WTC11 (cell line): ENCODE data around the gene GHRL. TPM values are rescaled to one million over a fixed set of nuclear protein-coding genes. Genes with fewer than 3 reads are reported as not detected.

ENCODE experiments used
- ATAC-seq: fragments of 200-7000 bp; cut with Tn5 transposase; 2 replicates; pipeline ENCODE4 v1.10.0; 2021; ENCODE audit warnings: mild to moderate bottlenecking, moderate library complexity
- CTCF ChIA-PET: fragments of 300-600 bp; sonication (Branson Sonifier 250); formaldehyde crosslinking; loops from one replicate; lab custom pipeline; 2021; ENCODE audit warnings: antibody characterized with exemption; lab: Charles Lee
- POLR2A ChIA-PET: fragments of 350-600 bp; sonication (Branson Sonifier 250); formaldehyde crosslinking; loops from one replicate; lab custom pipeline; 2021; ENCODE audit warnings: antibody characterized with exemption; lab: Charles Lee
- DNase-seq: peaks from one replicate; pipeline ENCODE4 v3.0.0; 2021; ENCODE audit warnings: low spot score
- H3K27ac Mint-ChIP-seq: 2 replicates; pipeline ENCODE4 v1.8.0; 2021; ENCODE audit warnings: mixed read lengths
- H3K27me3 Mint-ChIP-seq: 2 replicates; pipeline ENCODE4 v1.8.0; 2021; ENCODE audit warnings: low read depth, mild to moderate bottlenecking, moderate library complexity, mixed read lengths
- H3K36me3 Mint-ChIP-seq: 2 replicates; pipeline ENCODE4 v1.8.0; 2021; ENCODE audit warnings: mixed read lengths
- H3K4me1 Mint-ChIP-seq: 2 replicates; pipeline ENCODE4 v1.8.0; 2022; ENCODE audit warnings: mixed read lengths
- H3K4me3 Mint-ChIP-seq: 2 replicates; pipeline ENCODE4 v1.8.0; 2021; ENCODE audit warnings: mild to moderate bottlenecking, moderate library complexity, mixed read lengths
- H3K9me3 Mint-ChIP-seq: 2 replicates; pipeline ENCODE4 v1.8.0; 2021; ENCODE audit warnings: mixed read lengths
- CREB1 ChIP-seq: sonication (generic); formaldehyde crosslinking; IDR thresholded peaks from 2 replicates; pipeline ENCODE4 v1.8.0; 2023; ENCODE audit warnings: mild to moderate bottlenecking, missing genetic modification reagents
- ETV6 ChIP-seq: sonication (generic); formaldehyde crosslinking; IDR thresholded peaks from 2 replicates; pipeline ENCODE4 v1.8.1; 2022; ENCODE audit warnings: mild to moderate bottlenecking, missing genetic modification reagents
- GABPB1 ChIP-seq: sonication (generic); formaldehyde crosslinking; IDR thresholded peaks from 2 replicates; pipeline ENCODE4 v1.8.1; 2023; ENCODE audit warnings: mild to moderate bottlenecking, missing genetic modification reagents
- HMGA2 ChIP-seq: fragments of 250-450 bp; sonication (Bioruptor Pico); IDR thresholded peaks from 2 replicates; pipeline ENCODE4 v1.4.0; 2021; ENCODE audit warnings: mild to moderate bottlenecking, moderate library complexity
- IRF2 ChIP-seq: sonication (generic); formaldehyde crosslinking; IDR thresholded peaks from 2 replicates; pipeline ENCODE4 v1.8.0; 2022; ENCODE audit warnings: low read depth, missing genetic modification reagents, borderline replicate concordance
- NR1H2 ChIP-seq: sonication (generic); formaldehyde crosslinking; IDR thresholded peaks from 2 replicates; pipeline ENCODE4 v1.9.0; 2021; ENCODE audit warnings: mild to moderate bottlenecking, moderate library complexity, missing genetic modification reagents
- OVOL2 ChIP-seq: fragments of 250-450 bp; sonication (Bioruptor Pico); IDR thresholded peaks from 2 replicates; pipeline ENCODE4 v1.9.0; 2021; ENCODE audit warnings: mild to moderate bottlenecking, borderline replicate concordance
- PRRX2 ChIP-seq: fragments of 250-450 bp; sonication (Bioruptor Pico); IDR thresholded peaks from 2 replicates; pipeline ENCODE4 v1.8.0; 2021; ENCODE audit warnings: mild to moderate bottlenecking
- TP53 ChIP-seq: sonication (generic); formaldehyde crosslinking; IDR thresholded peaks from 2 replicates; pipeline ENCODE4 v1.8.1; 2023; ENCODE audit warnings: mild to moderate bottlenecking, missing genetic modification reagents
- ZBTB21 ChIP-seq: sonication (generic); formaldehyde crosslinking; IDR thresholded peaks from 2 replicates; pipeline ENCODE4 v1.8.1; 2023; ENCODE audit warnings: mild to moderate bottlenecking, missing genetic modification reagents, borderline replicate concordance
- ZNF219 ChIP-seq: sonication (generic); formaldehyde crosslinking; IDR thresholded peaks from 2 replicates; pipeline ENCODE4 v1.8.0; 2023; ENCODE audit warnings: missing genetic modification reagents, mild to moderate bottlenecking, borderline replicate concordance
- ZNF232 ChIP-seq: sonication (generic); formaldehyde crosslinking; IDR thresholded peaks from 2 replicates; pipeline ENCODE4 v1.8.0; 2022; ENCODE audit warnings: mild to moderate bottlenecking, missing genetic modification reagents
- ZNF416 ChIP-seq: fragments of 250-450 bp; sonication (Bioruptor Pico); IDR thresholded peaks from 2 replicates; pipeline ENCODE4 v1.9.0; 2021; ENCODE audit warnings: mild to moderate bottlenecking, inconsistent platforms
- total RNA-seq: library from RNA; stranded (reverse); gene quantifications from 3 replicates; pipeline ENCODE4 v1.2.3, GENCODE V29; 2021
- TF ChIP-seq, protein P1 (sequence below): sonication (generic); formaldehyde crosslinking; IDR thresholded peaks from 2 replicates; pipeline ENCODE4 v1.8.1; 2023; ENCODE audit warnings: mild to moderate bottlenecking, missing genetic modification reagents, moderate library complexity
- TF ChIP-seq, protein P2 (sequence below): sonication (generic); formaldehyde crosslinking; IDR thresholded peaks from 2 replicates; pipeline ENCODE4 v1.8.0; 2022; ENCODE audit warnings: mild to moderate bottlenecking, missing genetic modification reagents
- TF ChIP-seq, protein P3 (sequence below): sonication (generic); formaldehyde crosslinking; IDR thresholded peaks from 2 replicates; pipeline ENCODE4 v1.8.1; 2023; ENCODE audit warnings: mild to moderate bottlenecking, missing genetic modification reagents, moderate library complexity
- TF ChIP-seq, protein P4 (sequence below): sonication (generic); formaldehyde crosslinking; IDR thresholded peaks from 2 replicates; pipeline ENCODE4 v1.8.1; 2023; ENCODE audit warnings: mild to moderate bottlenecking, missing genetic modification reagents, borderline replicate concordance
- TF ChIP-seq, protein P5 (sequence below): sonication (generic); formaldehyde crosslinking; conservative IDR thresholded peaks from 2 replicates; pipeline ENCODE4 v1.8.1; 2022; ENCODE audit warnings: mild to moderate bottlenecking, missing genetic modification reagents
- TF ChIP-seq, protein P6 (sequence below): sonication (generic); formaldehyde crosslinking; IDR thresholded peaks from 2 replicates; pipeline ENCODE4 v1.8.1; 2022; ENCODE audit warnings: mild to moderate bottlenecking, missing genetic modification reagents, moderate library complexity, borderline replicate concordance

Gene GHRL
- total RNA-seq, 1 experiment from 2014 or later = 0.35 TPM

DNA sequence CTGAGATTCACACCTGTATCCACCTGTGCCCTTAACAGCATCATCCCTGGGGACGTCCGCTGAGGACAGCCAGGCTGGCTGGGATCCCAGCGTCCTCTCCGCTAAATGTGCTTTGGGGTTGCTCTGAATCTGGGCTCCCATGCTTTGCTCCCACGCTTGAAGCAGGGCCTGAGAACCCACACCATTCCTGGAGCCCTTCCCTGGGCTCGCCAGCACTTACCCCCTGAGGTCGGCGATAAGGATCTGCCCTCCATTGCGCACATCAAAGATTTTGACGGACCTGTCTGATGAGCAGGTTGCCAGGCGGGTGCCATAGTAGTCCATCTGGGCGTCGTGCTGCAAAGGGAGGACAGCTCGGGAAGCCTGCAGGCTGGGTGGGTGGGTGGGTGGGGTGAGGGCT lies 22.4 kb upstream of the GHRL start (continued):
- TF ChIP-seq NR1H2 (CRISPR knock-in tag) = no peak
- TF ChIP-seq, protein P1, sequence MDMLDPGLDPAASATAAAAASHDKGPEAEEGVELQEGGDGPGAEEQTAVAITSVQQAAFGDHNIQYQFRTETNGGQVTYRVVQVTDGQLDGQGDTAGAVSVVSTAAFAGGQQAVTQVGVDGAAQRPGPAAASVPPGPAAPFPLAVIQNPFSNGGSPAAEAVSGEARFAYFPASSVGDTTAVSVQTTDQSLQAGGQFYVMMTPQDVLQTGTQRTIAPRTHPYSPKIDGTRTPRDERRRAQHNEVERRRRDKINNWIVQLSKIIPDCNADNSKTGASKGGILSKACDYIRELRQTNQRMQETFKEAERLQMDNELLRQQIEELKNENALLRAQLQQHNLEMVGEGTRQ (CRISPR knock-in tag) = no peak
- no peak for TF ChIP-seq GABPB1 (CRISPR knock-in tag)
- no peak for TF ChIP-seq ETV6
- TF ChIP-seq HMGA2 (CRISPR knock-in tag) = no peak

DNA sequence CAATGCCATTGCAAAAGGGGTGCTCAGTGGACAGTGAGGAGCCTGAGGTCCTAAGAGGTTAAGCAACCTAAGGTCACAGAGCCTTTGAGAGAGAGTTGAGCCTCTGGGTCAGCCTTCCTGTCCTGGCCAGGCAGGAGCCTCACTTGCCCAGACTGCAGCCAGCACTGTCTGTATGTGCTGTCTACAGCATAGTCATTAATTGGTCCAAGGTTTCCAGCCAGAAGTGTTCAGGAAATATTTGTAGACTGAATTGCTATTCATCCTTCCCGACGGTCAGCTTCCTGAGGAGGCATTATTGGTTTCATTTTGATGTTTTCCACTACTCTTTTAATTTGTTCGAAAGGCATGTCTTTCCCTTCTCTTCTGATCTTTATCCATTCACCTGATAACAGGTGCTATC lies 20.1 kb upstream of the GHRL start:
- Mint-ChIP-seq H3K27me3 (no peaks in the 10 kb centered on the region), H3K36me3 (peaks cover 81% of the 10 kb centered on the region), H3K9me3 (no peaks in the 10 kb centered on the region), H3K4me3 (no peak overlapping the region), H3K4me1 (no peaks in the 10 kb centered on the region), H3K27ac (no peak overlapping the region)
- TF ChIP-seq PRRX2 (CRISPR knock-in tag) = no peak
- TF ChIP-seq ZNF219 (CRISPR knock-in tag) = no peak
- TF ChIP-seq, protein P2, sequence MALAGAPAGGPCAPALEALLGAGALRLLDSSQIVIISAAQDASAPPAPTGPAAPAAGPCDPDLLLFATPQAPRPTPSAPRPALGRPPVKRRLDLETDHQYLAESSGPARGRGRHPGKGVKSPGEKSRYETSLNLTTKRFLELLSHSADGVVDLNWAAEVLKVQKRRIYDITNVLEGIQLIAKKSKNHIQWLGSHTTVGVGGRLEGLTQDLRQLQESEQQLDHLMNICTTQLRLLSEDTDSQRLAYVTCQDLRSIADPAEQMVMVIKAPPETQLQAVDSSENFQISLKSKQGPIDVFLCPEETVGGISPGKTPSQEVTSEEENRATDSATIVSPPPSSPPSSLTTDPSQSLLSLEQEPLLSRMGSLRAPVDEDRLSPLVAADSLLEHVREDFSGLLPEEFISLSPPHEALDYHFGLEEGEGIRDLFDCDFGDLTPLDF (CRISPR knock-in tag) = no peak
- TF ChIP-seq ZBTB21 (CRISPR knock-in tag) = no peak
- TF ChIP-seq ZNF232 = no peak
- ChIA-PET CTCF (no interaction called here), POLR2A (interaction anchor here (0.6 kb wide), 1 partner anchor 238 kb away, joined by 3 read pairs; no protein-coding TSS in a partner anchor)
- DNase-seq (no peak), ATAC-seq (no peak)

DNA sequence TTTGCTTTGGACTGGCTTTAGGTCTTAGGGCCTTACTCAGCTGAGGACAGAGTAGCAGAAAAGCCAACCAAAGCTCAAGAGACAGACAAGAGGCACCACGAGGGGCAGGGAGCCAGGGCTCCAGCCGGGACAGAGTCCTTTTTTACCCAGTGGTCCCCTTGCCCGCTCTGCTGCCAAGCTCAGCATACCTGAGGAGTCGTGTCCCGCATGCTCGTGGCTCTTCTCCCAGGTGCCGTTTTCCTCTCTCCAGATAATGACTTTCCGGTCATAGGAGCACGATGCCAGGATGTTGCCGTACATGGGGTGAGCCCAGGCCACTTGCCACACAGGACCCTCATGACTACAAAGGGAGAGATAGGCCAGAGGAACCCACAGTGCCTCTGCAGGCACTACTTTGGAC lies 19.6 kb upstream of the GHRL start:
- ChIA-PET POLR2A (no interaction called here), CTCF (no interaction called here)
- Mint-ChIP-seq H3K9me3 (no peaks in the 10 kb centered on the region), H3K27ac (no peak overlapping the region), H3K27me3 (no peaks in the 10 kb centered on the region), H3K4me3 (no peak overlapping the region)
- DNase-seq = no peak
- no peak for ATAC-seq
- TF ChIP-seq IRF2 (CRISPR knock-in tag) (no peak), TP53 (CRISPR knock-in tag) (no peak), CREB1 (CRISPR knock-in tag) (no peak), PRRX2 (CRISPR knock-in tag) (no peak), OVOL2 (no peak), ZNF416 (CRISPR knock-in tag) (no peak)
- TF ChIP-seq, protein P3, sequence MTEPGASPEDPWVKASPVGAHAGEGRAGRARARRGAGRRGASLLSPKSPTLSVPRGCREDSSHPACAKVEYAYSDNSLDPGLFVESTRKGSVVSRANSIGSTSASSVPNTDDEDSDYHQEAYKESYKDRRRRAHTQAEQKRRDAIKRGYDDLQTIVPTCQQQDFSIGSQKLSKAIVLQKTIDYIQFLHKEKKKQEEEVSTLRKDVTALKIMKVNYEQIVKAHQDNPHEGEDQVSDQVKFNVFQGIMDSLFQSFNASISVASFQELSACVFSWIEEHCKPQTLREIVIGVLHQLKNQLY = no peak
- TF ChIP-seq, protein P4, sequence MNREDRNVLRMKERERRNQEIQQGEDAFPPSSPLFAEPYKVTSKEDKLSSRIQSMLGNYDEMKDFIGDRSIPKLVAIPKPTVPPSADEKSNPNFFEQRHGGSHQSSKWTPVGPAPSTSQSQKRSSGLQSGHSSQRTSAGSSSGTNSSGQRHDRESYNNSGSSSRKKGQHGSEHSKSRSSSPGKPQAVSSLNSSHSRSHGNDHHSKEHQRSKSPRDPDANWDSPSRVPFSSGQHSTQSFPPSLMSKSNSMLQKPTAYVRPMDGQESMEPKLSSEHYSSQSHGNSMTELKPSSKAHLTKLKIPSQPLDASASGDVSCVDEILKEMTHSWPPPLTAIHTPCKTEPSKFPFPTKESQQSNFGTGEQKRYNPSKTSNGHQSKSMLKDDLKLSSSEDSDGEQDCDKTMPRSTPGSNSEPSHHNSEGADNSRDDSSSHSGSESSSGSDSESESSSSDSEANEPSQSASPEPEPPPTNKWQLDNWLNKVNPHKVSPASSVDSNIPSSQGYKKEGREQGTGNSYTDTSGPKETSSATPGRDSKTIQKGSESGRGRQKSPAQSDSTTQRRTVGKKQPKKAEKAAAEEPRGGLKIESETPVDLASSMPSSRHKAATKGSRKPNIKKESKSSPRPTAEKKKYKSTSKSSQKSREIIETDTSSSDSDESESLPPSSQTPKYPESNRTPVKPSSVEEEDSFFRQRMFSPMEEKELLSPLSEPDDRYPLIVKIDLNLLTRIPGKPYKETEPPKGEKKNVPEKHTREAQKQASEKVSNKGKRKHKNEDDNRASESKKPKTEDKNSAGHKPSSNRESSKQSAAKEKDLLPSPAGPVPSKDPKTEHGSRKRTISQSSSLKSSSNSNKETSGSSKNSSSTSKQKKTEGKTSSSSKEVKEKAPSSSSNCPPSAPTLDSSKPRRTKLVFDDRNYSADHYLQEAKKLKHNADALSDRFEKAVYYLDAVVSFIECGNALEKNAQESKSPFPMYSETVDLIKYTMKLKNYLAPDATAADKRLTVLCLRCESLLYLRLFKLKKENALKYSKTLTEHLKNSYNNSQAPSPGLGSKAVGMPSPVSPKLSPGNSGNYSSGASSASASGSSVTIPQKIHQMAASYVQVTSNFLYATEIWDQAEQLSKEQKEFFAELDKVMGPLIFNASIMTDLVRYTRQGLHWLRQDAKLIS (CRISPR knock-in tag) = no peak
- TF ChIP-seq, protein P5, sequence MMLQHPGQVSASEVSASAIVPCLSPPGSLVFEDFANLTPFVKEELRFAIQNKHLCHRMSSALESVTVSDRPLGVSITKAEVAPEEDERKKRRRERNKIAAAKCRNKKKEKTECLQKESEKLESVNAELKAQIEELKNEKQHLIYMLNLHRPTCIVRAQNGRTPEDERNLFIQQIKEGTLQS (CRISPR knock-in tag) = no peak
- TF ChIP-seq, protein P6, sequence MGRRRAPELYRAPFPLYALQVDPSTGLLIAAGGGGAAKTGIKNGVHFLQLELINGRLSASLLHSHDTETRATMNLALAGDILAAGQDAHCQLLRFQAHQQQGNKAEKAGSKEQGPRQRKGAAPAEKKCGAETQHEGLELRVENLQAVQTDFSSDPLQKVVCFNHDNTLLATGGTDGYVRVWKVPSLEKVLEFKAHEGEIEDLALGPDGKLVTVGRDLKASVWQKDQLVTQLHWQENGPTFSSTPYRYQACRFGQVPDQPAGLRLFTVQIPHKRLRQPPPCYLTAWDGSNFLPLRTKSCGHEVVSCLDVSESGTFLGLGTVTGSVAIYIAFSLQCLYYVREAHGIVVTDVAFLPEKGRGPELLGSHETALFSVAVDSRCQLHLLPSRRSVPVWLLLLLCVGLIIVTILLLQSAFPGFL (CRISPR knock-in tag) = no peak
- TF ChIP-seq, all 79 proteins: peak for 0
- H3K36me3 Mint-ChIP-seq = peaks cover 81% of the 10 kb centered on the region
- H3K4me1 Mint-ChIP-seq = no peaks in the 10 kb centered on the region
